Liver (tissue), 3 donors: ENCODE results near the gene ABHD14A.

Experiments
- CTCF ChIP-seq: fragments of 150-350 bp; IDR thresholded peaks from 2 replicates; pipeline ENCODE4 v1.5.1; 2017; ENCODE audit warnings: improper control_type of control experiment, low read depth, low read length; ENCODE audit not compliant: missing input control
- FOXA1 ChIP-seq: IDR thresholded peaks from 2 replicates; pipeline ENCODE4 v1.6.1; 2016; ENCODE audit warnings: antibody characterized with exemption
- FOXA2 ChIP-seq: IDR thresholded peaks from 2 replicates; pipeline ENCODE4 v1.6.1; 2016; ENCODE audit warnings: antibody characterized with exemption
- GABPA ChIP-seq, 2 donors: IDR thresholded peaks in 1 of 2; conservative IDR thresholded peaks in 1 of 2; 2 replicates each; pipeline ENCODE4 v1.6.1; 2016; ENCODE audit warnings: antibody characterized with exemption in 2 of 2, mild to moderate bottlenecking in 1 of 2, moderate library complexity in 1 of 2
- JUND ChIP-seq, 2 donors: IDR thresholded peaks; 2 replicates each; pipeline ENCODE4 v1.6.1; 2016; ENCODE audit warnings: antibody characterized with exemption in 2 of 2
- MAX ChIP-seq: IDR thresholded peaks from 2 replicates; pipeline ENCODE4 v1.6.1; 2016; ENCODE audit warnings: antibody characterized with exemption
- RAD21 ChIP-seq, 2 donors: IDR thresholded peaks; 2 replicates each; pipeline ENCODE4 v1.6.1; 2016; ENCODE audit warnings: antibody characterized with exemption in 2 of 2, mild to moderate bottlenecking in 2 of 2
- RXRA ChIP-seq, 2 donors: IDR thresholded peaks; 2 replicates each; pipeline ENCODE4 v1.6.1; 2017 to 2018; ENCODE audit warnings: antibody characterized with exemption in 2 of 2, mild to moderate bottlenecking in 1 of 2
- TAF1 ChIP-seq: conservative IDR thresholded peaks from 2 replicates; pipeline ENCODE4 v1.6.1; 2016; ENCODE audit warnings: antibody characterized with exemption, mild to moderate bottlenecking
- YY1 ChIP-seq: IDR thresholded peaks from 2 replicates; pipeline ENCODE4 v1.6.1; 2016; ENCODE audit warnings: antibody characterized with exemption, mild to moderate bottlenecking
- ZBTB33 ChIP-seq: IDR thresholded peaks from 2 replicates; pipeline ENCODE4 v1.6.1; 2016; ENCODE audit warnings: antibody characterized with exemption
- TF ChIP-seq, protein P1 (sequence below): IDR thresholded peaks from 2 replicates; pipeline ENCODE4 v1.6.1; 2016; ENCODE audit warnings: antibody characterized with exemption
- TF ChIP-seq, protein P2 (sequence below): IDR thresholded peaks from 2 replicates; pipeline ENCODE4 v1.6.1; 2016; ENCODE audit warnings: antibody characterized with exemption, mild to moderate bottlenecking
- donor health status: healthy.
- donor health status: healthy.

GRCh38 chr3:51967384-51968169, 7.3 kb upstream of the ABHD14A start, which contains the start of gene PCBP4:
- TF ChIP-seq CTCF (no peak), MAX (no peak), FOXA1 (no peak), RAD21 (IDR thresholded peaks at IDR 0.05) (no peak), TAF1 (no peak), RXRA (IDR thresholded peaks at IDR 0.05) (no peak), GABPA (IDR thresholded peaks at IDR 0.05 in 1 of 2, conservative IDR thresholded peaks at IDR 0.05 in 1 of 2) (no peak), ZBTB33 (no peak), JUND (IDR thresholded peaks at IDR 0.05) (no peak), YY1 (no peak), FOXA2 (no peak)
- TF ChIP-seq, protein P1, sequence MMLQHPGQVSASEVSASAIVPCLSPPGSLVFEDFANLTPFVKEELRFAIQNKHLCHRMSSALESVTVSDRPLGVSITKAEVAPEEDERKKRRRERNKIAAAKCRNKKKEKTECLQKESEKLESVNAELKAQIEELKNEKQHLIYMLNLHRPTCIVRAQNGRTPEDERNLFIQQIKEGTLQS = no peak
- TF ChIP-seq, protein P2, sequence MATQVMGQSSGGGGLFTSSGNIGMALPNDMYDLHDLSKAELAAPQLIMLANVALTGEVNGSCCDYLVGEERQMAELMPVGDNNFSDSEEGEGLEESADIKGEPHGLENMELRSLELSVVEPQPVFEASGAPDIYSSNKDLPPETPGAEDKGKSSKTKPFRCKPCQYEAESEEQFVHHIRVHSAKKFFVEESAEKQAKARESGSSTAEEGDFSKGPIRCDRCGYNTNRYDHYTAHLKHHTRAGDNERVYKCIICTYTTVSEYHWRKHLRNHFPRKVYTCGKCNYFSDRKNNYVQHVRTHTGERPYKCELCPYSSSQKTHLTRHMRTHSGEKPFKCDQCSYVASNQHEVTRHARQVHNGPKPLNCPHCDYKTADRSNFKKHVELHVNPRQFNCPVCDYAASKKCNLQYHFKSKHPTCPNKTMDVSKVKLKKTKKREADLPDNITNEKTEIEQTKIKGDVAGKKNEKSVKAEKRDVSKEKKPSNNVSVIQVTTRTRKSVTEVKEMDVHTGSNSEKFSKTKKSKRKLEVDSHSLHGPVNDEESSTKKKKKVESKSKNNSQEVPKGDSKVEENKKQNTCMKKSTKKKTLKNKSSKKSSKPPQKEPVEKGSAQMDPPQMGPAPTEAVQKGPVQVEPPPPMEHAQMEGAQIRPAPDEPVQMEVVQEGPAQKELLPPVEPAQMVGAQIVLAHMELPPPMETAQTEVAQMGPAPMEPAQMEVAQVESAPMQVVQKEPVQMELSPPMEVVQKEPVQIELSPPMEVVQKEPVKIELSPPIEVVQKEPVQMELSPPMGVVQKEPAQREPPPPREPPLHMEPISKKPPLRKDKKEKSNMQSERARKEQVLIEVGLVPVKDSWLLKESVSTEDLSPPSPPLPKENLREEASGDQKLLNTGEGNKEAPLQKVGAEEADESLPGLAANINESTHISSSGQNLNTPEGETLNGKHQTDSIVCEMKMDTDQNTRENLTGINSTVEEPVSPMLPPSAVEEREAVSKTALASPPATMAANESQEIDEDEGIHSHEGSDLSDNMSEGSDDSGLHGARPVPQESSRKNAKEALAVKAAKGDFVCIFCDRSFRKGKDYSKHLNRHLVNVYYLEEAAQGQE = no peak
